Skeletal muscle cell (primary cell): Measurements from ENCODE around the gene GPRC5D.

Source experiments
- DNase-seq: peaks from one replicate; pipeline ENCODE4 v3.0.0-alpha.2; 2010; ENCODE audit warnings: low read depth
- H3K4me3 ChIP-seq: 2 replicates; pipeline ENCODE4 v1.5.1; 2011; ENCODE audit warnings: low read depth, mild to moderate bottlenecking, control low read depth, low read length, moderate library complexity

The GPRC5D gene

GRCh38 chr12:12916135-12916944 lies 35.6 kb downstream of the GPRC5D start:
- H3K4me3 ChIP-seq = no peak overlapping the region
- peak; percentile 36 for DNase-seq

GRCh38 chr12:12915656-12916055 lies 36.3 kb downstream of the GPRC5D start:
- no peak overlapping the region for H3K4me3 ChIP-seq
- DNase-seq = no peak

- H3K4me3 ChIP-seq = no peak overlapping the region
These were observed 39.3 kb downstream of the GPRC5D start for GRCh38 chr12:12912711-12913110.

GRCh38 chr12:12909995-12910420 lies 42.0 kb downstream of the GPRC5D start:
- DNase-seq = no peak
- H3K4me3 ChIP-seq = no peak overlapping the region

More at GRCh38 chr12:12912711-12913110, 39.3 kb downstream of the GPRC5D start:
- no peak for DNase-seq

GRCh38 chr12:12909228-12909994 lies 42.6 kb downstream of the GPRC5D start:
- no peak overlapping the region for H3K4me3 ChIP-seq
- DNase-seq = no peak

- no peak for DNase-seq
- no peak overlapping the region for H3K4me3 ChIP-seq
These were observed 43.3 kb downstream of the GPRC5D start for GRCh38 chr12:12908711-12909110.

- no peak overlapping the region for H3K4me3 ChIP-seq
- DNase-seq = no peak
These were observed 43.7 kb downstream of the GPRC5D start for GRCh38 chr12:12908252-12908651.

GRCh38 chr12:12907552-12907951 lies 44.4 kb downstream of the GPRC5D start:
- no peak for DNase-seq
- H3K4me3 ChIP-seq = no peak overlapping the region

GRCh38 chr12:12903642-12904609 lies 48.0 kb downstream of the GPRC5D start:
- DNase-seq = no peak

GRCh38 chr12:12902036-12902435 lies 49.9 kb downstream of the GPRC5D start:
- H3K4me3 ChIP-seq = no peak overlapping the region
- DNase-seq = no peak

More at GRCh38 chr12:12903642-12904609, 48.0 kb downstream of the GPRC5D start:
- H3K4me3 ChIP-seq = no peak overlapping the region

GRCh38 chr12:12901158-12901791 lies 50.7 kb downstream of the GPRC5D start:
- H3K4me3 ChIP-seq = no peak overlapping the region
- peak; percentile 88 for DNase-seq

- no peak for DNase-seq
- no peak overlapping the region for H3K4me3 ChIP-seq
These were observed 51.2 kb downstream of the GPRC5D start for GRCh38 chr12:12900786-12901157.

- peak; percentile 92 for DNase-seq
- H3K4me3 ChIP-seq = no peak overlapping the region
These were observed 52.2 kb downstream of the GPRC5D start for GRCh38 chr12:12899530-12900380.

GRCh38 chr12:12898911-12899511 lies 53.0 kb downstream of the GPRC5D start:
- no peak for DNase-seq
- no peak overlapping the region for H3K4me3 ChIP-seq

GRCh38 chr12:12898136-12898717 lies 53.7 kb downstream of the GPRC5D start:
- DNase-seq = no peak

GRCh38 chr12:12897302-12897701 lies 54.7 kb downstream of the GPRC5D start:
- DNase-seq = no peak
- no peak overlapping the region for H3K4me3 ChIP-seq

More at GRCh38 chr12:12898136-12898717, 53.7 kb downstream of the GPRC5D start:
- H3K4me3 ChIP-seq = no peak overlapping the region

GRCh38 chr12:12896260-12896659 lies 55.7 kb downstream of the GPRC5D start:
- peak; percentile 61 for DNase-seq
- H3K4me3 ChIP-seq = no peak overlapping the region
